Retinal pigment epithelial cell (primary cell): ENCODE results near the gene HSPB7.
"Not testable (repeated sequence)": the region's sequence is repeated elsewhere in the genome, so short reads cannot be mapped to it uniquely, and the experiment has no call there.

Experiments
- DNase-seq: peaks from one replicate; pipeline ENCODE4 v3.0.0-alpha.2; 2010; ENCODE audit warnings: low read depth
- H3K4me3 ChIP-seq: 2 replicates; pipeline ENCODE4 v1.5.1; 2011; ENCODE audit warnings: mild to moderate bottlenecking, low read length, control low read depth, moderate library complexity
- TF ChIP-seq, protein P1 (sequence below): conservative IDR thresholded peaks from 2 replicates; pipeline ENCODE4 v1.5.1; 2011; ENCODE audit warnings: low read depth, low read length, control low read depth, inconsistent platforms

The HSPB7 gene

DNA sequence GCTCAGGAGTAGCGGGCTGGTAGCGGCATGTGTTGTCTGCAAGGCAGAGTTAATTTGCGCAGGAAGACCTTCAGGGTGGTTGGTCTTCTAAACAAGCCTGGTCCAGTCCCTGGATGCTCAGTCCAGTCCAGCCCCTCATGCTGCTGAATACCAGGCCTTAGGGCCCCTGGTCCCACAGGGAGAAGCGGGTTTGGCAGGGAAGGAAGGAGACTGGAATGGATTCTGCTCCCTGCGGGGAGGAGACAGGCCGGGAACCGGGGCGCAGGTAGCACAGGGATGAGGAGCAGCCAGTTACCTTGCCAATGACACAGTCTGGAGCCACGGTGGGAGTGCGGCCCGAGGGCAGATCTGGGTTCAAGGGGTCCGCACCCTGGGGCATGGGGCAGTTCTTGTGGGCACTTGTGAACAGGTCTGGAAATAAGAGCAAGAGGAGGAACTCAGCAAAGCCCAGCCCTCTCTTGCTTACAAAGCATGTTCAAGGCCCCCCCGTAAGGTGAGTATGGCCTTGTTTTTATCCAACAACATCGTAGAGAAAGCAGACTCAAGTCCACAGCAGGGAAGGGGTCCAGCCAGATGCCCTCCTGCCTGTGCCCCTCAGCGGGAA is 45.5 kb upstream of the HSPB7 start:
- no peak overlapping the region for H3K4me3 ChIP-seq
- TF ChIP-seq, protein P1, sequence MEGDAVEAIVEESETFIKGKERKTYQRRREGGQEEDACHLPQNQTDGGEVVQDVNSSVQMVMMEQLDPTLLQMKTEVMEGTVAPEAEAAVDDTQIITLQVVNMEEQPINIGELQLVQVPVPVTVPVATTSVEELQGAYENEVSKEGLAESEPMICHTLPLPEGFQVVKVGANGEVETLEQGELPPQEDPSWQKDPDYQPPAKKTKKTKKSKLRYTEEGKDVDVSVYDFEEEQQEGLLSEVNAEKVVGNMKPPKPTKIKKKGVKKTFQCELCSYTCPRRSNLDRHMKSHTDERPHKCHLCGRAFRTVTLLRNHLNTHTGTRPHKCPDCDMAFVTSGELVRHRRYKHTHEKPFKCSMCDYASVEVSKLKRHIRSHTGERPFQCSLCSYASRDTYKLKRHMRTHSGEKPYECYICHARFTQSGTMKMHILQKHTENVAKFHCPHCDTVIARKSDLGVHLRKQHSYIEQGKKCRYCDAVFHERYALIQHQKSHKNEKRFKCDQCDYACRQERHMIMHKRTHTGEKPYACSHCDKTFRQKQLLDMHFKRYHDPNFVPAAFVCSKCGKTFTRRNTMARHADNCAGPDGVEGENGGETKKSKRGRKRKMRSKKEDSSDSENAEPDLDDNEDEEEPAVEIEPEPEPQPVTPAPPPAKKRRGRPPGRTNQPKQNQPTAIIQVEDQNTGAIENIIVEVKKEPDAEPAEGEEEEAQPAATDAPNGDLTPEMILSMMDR, result no peak
- no peak for DNase-seq

DNA sequence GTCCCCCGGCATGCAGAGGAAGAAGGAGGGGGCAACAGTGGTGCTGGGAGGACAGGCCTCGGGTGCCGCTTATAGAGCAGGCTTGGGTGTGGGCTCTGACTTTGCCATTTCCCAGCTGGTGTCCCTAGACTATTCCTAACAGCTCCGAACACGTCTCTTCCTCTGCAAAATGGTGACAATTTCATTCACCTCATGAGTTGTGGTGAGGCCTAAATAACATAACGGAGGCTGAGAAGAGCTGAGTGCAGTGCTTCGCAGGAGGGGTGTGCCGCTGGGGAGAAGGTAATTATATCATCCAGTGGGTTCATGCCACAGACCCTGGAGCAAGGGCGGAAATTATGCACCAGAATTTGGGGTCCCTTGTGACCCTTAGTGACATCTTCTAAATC is 44.8 kb upstream of the HSPB7 start:
- not testable (repeated sequence) for DNase-seq, H3K4me3 ChIP-seq

DNA sequence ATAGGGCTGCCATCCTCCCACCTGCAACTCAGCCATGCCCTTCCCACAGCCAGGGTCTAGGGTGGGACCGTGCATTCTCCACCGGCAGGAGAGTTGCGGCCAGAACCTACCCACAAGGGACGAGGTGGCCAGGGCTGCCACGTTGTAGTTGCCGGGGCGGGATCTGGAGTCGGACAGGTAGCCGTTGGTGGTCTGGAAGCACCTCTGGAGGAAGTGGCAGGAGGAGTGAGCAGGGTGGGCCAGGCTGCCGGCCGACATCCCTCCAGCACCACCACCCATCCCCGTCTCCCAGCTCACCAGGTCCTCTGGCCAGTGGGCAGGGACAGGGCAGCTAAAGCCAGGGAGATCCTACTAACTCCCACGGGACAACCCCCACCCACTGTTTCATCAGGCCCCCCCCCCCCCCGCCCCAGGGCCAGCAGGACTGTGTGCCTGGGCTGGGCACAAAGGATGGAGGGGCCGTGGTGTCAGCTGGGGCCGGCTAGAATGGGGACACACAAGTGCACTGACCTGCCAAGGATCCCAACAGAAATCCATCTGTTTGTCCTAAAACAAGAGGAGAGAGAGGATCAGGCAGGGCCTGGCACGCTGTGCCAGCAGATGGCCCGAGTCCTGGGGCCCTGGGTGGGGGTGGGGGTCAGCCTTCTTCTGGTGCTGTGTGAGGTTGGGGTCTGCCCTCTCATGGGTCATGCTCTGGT is 44.3 kb upstream of the HSPB7 start:
- DNase-seq, result not testable (repeated sequence)

DNA sequence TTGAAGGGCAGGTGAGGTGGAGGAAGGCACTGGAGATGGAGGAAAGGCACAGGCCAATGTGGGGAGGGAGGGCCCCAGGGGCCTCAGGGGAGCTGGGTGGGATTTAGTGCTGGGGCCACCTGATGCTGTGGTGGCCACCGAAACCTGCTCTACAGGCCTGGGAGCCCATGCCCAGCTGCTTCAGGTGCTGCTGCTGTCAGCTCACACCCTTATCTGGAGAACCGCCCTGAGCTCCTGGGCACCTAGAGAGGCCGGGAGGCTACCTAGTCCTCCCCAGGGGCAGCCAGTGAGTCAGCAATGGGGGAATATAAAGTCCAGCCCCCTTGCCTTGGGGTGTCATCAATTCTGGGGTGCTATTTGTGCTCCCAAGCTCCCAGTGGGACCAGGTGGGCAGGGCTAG is 43.4 kb upstream of the HSPB7 start:
- no peak overlapping the region for H3K4me3 ChIP-seq
- no peak for DNase-seq
- TF ChIP-seq, protein P1, result no peak

More for the DNA sequence above, 44.3 kb upstream of the HSPB7 start:
- H3K4me3 ChIP-seq, result not testable (repeated sequence)

DNA sequence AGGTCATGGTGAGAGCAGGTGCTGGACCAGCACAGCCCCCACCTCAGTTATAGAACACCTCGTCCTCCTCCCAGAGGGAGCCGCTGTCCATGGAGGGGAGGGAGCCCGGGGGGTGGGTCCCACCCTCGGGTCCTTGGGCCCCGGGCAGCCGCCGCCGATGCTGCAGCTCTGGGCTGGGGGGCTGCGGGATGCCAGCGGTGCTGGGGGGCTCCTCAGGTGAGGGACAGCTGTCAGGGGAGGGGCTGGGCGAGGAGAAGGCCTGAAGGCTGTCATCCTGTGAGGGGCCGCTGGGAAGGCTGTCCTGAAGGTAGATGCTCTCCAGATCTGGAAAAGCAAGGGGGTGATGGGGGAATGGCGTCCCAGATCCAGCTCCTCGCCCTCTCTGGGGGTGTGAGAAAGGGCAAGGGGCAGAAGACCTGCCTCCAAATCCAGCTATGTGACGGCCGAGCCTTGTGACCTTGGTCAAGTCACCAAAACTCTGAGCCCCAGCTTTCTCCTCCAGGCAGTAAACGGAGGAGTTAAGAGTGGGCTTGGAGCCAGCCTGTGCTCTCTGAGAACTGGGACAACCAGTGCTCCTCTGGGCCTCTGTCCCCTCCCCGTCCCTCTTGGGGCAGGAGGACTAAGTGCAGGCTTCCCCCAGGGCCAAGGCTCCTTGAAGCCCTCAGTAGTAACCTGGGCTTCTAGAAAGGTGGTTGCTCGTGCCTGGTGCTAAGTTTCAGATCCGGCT is 40.7 kb upstream of the HSPB7 start:
- H3K4me3 ChIP-seq, DNase-seq: not testable (repeated sequence)

DNA sequence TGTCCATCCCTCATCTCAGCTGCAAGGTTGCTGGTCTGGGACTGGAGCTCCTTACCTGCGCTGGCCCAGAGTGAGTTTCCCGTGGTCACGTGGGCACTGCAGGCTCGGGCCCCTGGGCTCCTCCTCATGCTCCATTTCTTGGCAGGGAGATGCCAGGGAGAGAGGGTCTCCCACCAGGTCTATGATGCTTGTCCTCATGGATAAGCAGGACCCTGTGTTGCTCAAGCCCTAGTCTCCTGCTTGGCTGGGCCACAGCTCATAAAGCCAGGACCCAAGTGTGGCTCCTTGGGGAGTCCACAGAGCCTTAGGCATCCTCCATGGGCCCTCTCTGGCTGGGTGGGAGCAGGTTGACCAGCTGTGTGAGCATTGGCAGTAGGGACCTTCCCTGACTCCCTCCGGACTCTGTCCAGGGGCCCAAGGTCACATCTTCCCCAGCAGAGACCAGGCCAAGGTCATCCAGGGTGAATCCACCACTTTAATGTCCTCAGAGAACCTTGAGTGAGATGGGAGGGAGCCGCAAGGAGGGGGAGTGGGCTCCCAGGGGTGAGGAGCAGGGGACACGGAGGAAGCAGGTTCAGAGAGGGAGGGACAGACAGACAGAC is 39.6 kb upstream of the HSPB7 start:
- DNase-seq, H3K4me3 ChIP-seq: not testable (repeated sequence)

DNA sequence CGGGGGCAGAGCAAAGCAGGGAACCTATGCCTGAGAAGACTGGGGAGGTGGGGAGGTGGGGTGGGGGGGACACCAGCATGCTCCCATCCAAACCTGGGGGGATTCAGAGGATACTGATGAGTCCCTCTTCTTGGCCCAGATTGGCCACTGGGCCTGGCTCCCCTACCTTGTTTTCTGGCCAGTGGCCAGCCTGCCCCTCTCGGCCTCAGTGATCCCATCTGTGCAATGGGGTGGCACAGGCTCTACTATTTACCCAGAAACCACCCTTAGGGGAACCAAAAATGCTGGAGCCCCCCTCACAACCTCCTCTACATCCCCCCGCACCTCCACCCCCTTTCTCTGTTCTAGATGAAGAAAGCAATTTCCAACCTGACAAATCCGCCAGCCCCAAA is 38.7 kb upstream of the HSPB7 start:
- H3K4me3 ChIP-seq, DNase-seq: not testable (repeated sequence)

DNA sequence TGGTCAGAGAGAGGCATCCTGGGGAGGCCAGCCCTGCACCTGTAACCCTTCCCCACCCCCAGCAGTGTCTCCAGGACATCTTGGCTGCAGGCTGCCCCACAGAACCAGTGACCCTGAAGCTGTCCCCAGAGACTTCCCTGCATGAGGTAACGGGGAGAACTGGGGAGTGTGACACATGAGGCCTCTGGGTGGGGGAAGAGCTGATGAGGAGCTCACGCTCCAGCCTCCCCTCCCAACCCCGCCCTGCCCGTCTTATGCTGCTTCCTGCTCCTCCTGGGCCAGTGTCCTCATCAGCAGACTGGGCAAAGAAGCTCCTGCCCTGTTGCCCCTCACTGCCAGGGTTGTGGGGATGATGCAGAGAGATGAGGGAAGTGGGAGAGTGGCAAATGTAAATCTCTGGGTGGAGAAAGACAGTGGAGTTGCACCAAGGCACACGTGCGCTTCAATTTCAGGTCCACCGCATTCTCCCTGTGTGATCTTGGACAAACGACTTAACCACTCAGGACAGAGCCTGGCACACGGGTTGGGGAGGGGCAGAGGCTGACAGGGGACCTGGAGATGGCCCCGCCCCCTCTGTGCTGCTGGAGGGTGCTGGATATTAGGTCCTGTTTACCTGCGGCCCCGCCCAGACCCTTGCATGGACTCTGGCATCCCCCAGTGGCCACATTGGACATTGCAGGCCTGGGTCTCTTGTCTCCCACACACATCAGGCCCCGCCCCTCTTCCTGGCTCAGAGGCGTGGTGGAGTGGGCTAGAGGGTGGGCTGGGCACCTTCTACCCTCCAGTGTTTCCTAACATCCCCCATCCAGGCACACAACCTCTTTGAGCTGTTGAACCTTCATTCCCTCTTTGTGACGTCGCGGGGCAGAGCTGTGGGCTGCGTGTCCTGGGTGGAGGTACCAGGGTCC is 38.0 kb upstream of the HSPB7 start:
- TF ChIP-seq, protein P1, result peak; percentile 96
- no peak overlapping the region for H3K4me3 ChIP-seq
- DNase-seq, result no peak
